KOPT-K1 (cell line): ENCODE measurements around the gene ASIC4.

ENCODE experiments used
- H3K27ac ChIP-seq: fragments of 200-600 bp; sonication (generic); 2 replicates; pipeline ENCODE4 v1.5.1; 2016; ENCODE audit warnings: antibody characterized with exemption, mild to moderate bottlenecking, low read depth, low read length; ENCODE audit not compliant: poor library complexity, severe bottlenecking
- H3K36me3 ChIP-seq: fragments of 200-600 bp; sonication (generic); 2 replicates; pipeline ENCODE4 v1.5.1; 2017; ENCODE audit warnings: antibody characterized with exemption, mild to moderate bottlenecking, low read length, moderate library complexity; ENCODE audit not compliant: insufficient read depth
- H3K9me3 ChIP-seq: fragments of 200-600 bp; sonication (generic); 2 replicates; pipeline ENCODE4 v1.5.1; 2017; ENCODE audit warnings: antibody characterized with exemption, low read length, mild to moderate bottlenecking; ENCODE audit not compliant: insufficient read depth, poor library complexity, severe bottlenecking

Gene ASIC4

DNA sequence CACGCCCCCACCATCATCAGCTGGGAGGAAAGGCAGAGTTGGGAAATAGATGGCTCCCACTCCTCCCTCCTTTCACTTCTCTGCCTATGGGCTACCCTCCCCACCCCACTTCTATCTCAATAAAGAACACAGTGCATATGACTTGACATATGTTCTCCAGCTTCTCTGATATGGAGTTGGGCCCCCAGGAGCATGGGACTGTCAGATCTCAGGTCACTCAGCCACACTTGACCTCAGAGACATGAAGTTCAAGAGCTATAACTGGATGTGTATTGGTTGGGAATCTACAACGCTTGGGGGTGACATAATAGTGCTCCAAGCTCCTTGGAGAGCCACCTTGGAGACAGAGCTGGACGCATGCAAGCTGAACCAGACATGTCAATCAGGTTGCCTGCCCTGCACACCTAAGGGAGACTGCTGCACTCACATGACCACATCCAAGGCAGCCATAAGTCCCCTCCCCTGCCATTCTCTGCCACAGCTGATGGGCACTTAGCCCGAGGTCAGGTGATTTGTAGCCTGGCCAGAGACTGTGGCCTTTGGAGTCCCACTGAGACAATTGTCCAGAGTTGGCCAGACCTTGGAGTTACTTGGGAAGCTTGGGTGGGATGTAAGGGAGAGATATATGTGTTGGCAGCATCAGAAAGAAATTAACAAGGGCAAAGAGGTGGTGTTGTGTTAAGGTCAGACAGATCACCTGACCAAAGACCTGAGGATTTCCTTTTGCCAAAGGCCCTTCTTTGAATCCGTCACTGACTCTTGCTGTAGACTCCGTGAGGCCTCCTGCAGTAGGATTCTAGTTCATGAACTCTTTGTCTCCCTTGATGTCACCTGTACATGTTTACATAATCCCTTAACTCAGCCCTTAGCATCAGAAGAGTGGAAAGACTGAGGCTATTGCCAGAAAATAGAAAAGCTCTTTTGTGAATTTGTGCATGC, 61.6 kb downstream of the ASIC4 start:
- Histone ChIP-seq H3K27ac (no peak overlapping the region), H3K9me3 (no peaks in the 10 kb centered on the region), H3K36me3 (no peaks in the 10 kb centered on the region)

DNA sequence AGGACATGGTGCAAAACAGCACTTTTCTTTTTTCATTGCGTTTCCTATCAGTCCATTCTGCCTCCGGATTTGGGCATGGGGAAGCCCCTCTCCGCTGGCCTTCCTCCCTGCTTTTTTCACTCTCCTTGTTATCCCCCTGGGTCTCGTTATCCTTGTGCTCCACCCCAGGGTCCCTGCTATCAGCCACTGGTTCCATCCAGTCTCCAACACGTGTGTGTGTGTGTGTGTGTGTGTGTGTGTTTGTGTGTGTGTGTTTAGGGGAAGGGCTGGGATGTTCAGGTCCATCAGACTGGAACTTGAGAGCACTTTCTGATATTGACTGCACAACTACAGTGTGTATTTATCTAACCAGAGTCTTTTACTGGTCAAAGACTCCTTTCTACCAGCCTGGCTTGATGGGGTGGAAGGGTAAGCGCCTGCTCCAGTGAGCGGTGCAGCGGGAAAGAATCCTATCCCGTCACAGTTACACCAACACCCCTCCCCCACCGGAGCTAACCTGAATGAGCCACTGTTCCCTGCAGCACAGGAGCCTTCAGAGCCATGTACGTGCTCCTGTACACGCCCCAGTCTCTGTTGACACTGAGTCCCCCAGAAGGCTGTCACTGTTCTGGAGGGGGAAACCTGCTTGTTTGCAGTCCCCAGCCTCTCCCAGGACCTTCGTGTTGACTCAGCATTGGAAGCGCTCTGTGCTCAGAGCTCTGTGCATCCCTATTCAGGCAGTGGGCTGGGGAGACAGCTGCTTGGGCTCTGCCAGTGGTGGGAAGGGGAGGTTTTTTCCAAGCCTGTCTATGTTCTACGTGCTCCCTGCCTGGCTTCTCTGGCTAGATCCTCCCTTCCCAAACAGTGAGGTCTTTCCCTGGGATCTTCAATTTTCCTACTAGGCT, 62.5 kb downstream of the ASIC4 start:
- Histone ChIP-seq H3K27ac (no peak overlapping the region), H3K9me3 (no peaks in the 10 kb centered on the region), H3K36me3 (no peaks in the 10 kb centered on the region)

DNA sequence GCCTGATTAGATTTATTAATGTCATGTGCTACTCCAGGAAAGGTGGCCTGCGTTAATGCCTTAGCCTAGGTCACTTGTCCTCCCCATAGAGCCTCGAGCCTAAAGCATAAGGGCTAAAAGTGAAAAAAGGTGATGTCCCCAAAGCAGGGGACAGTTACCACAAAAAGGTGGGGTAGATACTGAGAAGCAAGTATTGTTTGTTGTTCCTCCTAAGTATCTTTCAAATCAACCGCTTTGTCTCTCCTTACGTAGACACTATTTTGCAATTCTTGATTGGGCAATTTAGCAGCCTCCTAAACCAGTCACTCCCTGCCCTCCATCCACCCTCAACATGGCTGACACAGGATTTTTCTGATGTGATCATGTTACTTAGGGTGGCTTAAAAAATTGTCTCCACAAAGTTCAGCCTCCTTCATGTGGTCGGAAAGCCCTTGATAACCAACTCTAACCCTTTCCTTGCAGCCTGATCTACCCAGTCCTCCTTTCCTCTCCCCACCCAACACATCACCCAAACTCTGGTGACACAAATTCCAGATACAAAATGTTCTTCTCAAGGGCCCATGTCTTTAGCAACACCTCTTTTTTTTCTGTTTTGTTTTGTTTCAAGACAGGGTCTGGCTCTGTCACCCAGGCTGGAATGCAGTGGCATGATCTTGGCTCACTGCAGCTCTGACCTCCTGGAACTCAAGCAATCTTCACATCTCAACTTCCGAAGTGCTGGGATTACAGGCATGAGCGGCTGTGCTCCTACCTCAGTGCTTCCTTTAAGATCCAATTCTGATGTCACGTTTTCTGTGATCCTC, 64.7 kb downstream of the ASIC4 start:
- no peak overlapping the region for H3K27ac ChIP-seq
- H3K9me3 ChIP-seq: no peaks in the 10 kb centered on the region
- H3K36me3 ChIP-seq: no peaks in the 10 kb centered on the region

DNA sequence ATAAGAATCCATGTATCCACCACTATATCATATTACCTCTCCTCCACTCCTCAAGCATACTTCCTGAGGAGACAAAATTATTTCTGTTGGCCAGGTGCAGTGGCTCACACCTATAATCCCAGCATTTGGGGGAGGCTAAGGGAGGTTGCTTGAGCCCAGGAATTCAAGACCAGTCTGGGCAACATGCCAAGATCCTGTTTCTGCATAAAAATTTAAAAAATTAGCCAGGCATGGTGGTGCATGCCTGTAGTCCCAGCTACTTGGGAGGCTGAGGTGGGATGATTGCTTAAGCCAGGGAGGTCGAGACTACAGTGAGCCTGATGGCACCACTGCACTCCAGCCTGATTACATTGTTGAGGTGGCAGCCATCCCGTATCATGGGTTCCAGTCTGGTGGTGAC, 67.1 kb downstream of the ASIC4 start:
- no peaks in the 10 kb centered on the region for H3K9me3 ChIP-seq
- no peaks in the 10 kb centered on the region for H3K36me3 ChIP-seq
- H3K27ac ChIP-seq: no peak overlapping the region
